Neural progenitor cell (in vitro differentiated cells): ENCODE results near the gene DLG2. TPM values are rescaled to one million over a fixed set of nuclear protein-coding genes. Genes with fewer than 3 reads are reported as not detected.
"Not testable (repeated sequence)": the region's sequence is repeated elsewhere in the genome, so short reads cannot be mapped to it uniquely, and the experiment has no call there.

Source experiments
- DNase-seq: peaks from one replicate; pipeline ENCODE4 v3.0.0-alpha.2; 2016; ENCODE audit warnings: low spot score
- H2AFZ ChIP-seq: fragments of 200-600 bp; sonication (generic); replicated peaks from 2 replicates; pipeline ENCODE4 v1.6.1; 2016; ENCODE audit warnings: antibody characterized with exemption
- H3F3A ChIP-seq: fragments of 200-600 bp; sonication (generic); 2 replicates; pipeline ENCODE4 v1.6.1; 2016; ENCODE audit warnings: antibody characterized with exemption, low read depth
- H3K27ac ChIP-seq: fragments of 200-600 bp; sonication (generic); 2 replicates; pipeline ENCODE4 v1.5.1; 2016; ENCODE audit warnings: mild to moderate bottlenecking
- H3K27me3 ChIP-seq: fragments of 200-600 bp; sonication (generic); 2 replicates; pipeline ENCODE4 v1.6.1; 2016; ENCODE audit warnings: mild to moderate bottlenecking, moderate library complexity
- H3K36me3 ChIP-seq: fragments of 200-600 bp; sonication (generic); 2 replicates; pipeline ENCODE4 v1.5.1; 2016
- H3K4me1 ChIP-seq: fragments of 200-600 bp; sonication (generic); 2 replicates; pipeline ENCODE4 v1.6.1; 2016; ENCODE audit warnings: mixed run types
- H3K4me2 ChIP-seq: fragments of 200-600 bp; sonication (generic); 2 replicates; pipeline ENCODE4 v1.6.1; 2016
- H3K4me3 ChIP-seq: fragments of 200-600 bp; sonication (generic); 2 replicates; pipeline ENCODE4 v1.5.1; 2016
- H3K79me2 ChIP-seq: fragments of 200-600 bp; sonication (generic); 2 replicates; pipeline ENCODE4 v1.6.1; 2016; ENCODE audit warnings: low read depth
- H3K9ac ChIP-seq: fragments of 200-600 bp; sonication (generic); 2 replicates; pipeline ENCODE4 v1.6.1; 2016
- H3K9me3 ChIP-seq: fragments of 200-600 bp; sonication (generic); 2 replicates; pipeline ENCODE4 v1.5.1; 2016; ENCODE audit warnings: low read depth
- H4K20me1 ChIP-seq: fragments of 200-600 bp; sonication (generic); 2 replicates; pipeline ENCODE4 v1.6.1; 2016; ENCODE audit warnings: low read depth
- H3K27ac Mint-ChIP-seq: 3 replicates; pipeline ENCODE4 v1.8.0; 2021; ENCODE audit warnings: mixed read lengths
- H3K27me3 Mint-ChIP-seq: 2 replicates; pipeline ENCODE4 v1.8.0; 2022; ENCODE audit warnings: low read depth, mild to moderate bottlenecking, inconsistent platforms, moderate library complexity, mixed read lengths; ENCODE audit not compliant: insufficient read depth
- H3K36me3 Mint-ChIP-seq: 3 replicates; pipeline ENCODE4 v1.8.0; 2021; ENCODE audit warnings: mixed read lengths
- H3K4me1 Mint-ChIP-seq: 3 replicates; pipeline ENCODE4 v1.8.0; 2021; ENCODE audit warnings: mixed read lengths
- H3K4me3 Mint-ChIP-seq: 3 replicates; pipeline ENCODE4 v1.8.0; 2021; ENCODE audit warnings: mild to moderate bottlenecking, moderate library complexity, mixed read lengths
- H3K9me3 Mint-ChIP-seq: 3 replicates; pipeline ENCODE4 v1.8.0; 2020; ENCODE audit warnings: mixed read lengths
- CTCF ChIP-seq: fragments of 200-600 bp; sonication (generic); IDR thresholded peaks from 2 replicates; pipeline ENCODE4 v1.5.1; 2017; ENCODE audit warnings: antibody characterized with exemption, mild to moderate bottlenecking
- EZH2 ChIP-seq: fragments of 200-600 bp; sonication (generic); IDR thresholded peaks from 2 replicates; pipeline ENCODE4 v1.6.1; 2017; ENCODE audit warnings: antibody characterized with exemption, mild to moderate bottlenecking, moderate library complexity
- EZH2phosphoT487 ChIP-seq: fragments of 200-600 bp; sonication (generic); IDR thresholded peaks from 2 replicates; pipeline ENCODE4 v1.6.1; 2017; ENCODE audit warnings: antibody characterized with exemption
- total RNA-seq: library from RNA; depleted of rRNA; stranded (reverse); fragments of >200 nt; gene quantifications from 2 replicates; pipeline ENCODE4 v1.2.3, GENCODE V29; 2015; ENCODE audit warnings: low replicate concordance

Gene DLG2
- total RNA-seq, 1 donor from 2014 or later: 7.5 TPM

- no peaks in the 10 kb centered on the region for H3F3A ChIP-seq
- H3K79me2 ChIP-seq: no peaks in the 10 kb centered on the region
- no peaks in the 10 kb centered on the region for H3K36me3 Mint-ChIP-seq
- peaks cover 7% of the 10 kb centered on the region for H3K4me1 ChIP-seq
- H3K9me3 ChIP-seq: no peaks in the 10 kb centered on the region
- no peak overlapping the region for H3K9ac ChIP-seq
- no peak overlapping the region for H3K27ac Mint-ChIP-seq
- no peaks in the 10 kb centered on the region for H3K4me1 Mint-ChIP-seq
- no peak overlapping the region for H3K27ac ChIP-seq
- DNase-seq: no peak
- no peak for TF ChIP-seq EZH2phosphoT487
- no peak for TF ChIP-seq EZH2
- no peak for TF ChIP-seq CTCF
- no peaks in the 10 kb centered on the region for H4K20me1 ChIP-seq
- no peak overlapping the region for H3K4me3 Mint-ChIP-seq
- H3K4me2 ChIP-seq: no peak overlapping the region
- no peaks in the 10 kb centered on the region for H3K36me3 ChIP-seq
- peaks cover 2% of the 10 kb centered on the region for H3K9me3 Mint-ChIP-seq
- H3K4me3 ChIP-seq: no peak overlapping the region
- H3K27me3 Mint-ChIP-seq: no peaks in the 10 kb centered on the region
- H2AFZ ChIP-seq: no peak overlapping the region
- H3K27me3 ChIP-seq: no peaks in the 10 kb centered on the region
These were observed 213.0 kb downstream of the DLG2 start for GRCh38 chr11:85414175-85414574.

GRCh38 chr11:85407648-85408047 is 219.5 kb downstream of the DLG2 start:
- Mint-ChIP-seq H3K9me3 (no peaks in the 10 kb centered on the region), H3K4me1 (no peaks in the 10 kb centered on the region), H3K27ac (no peak overlapping the region), H3K4me3 (no peak overlapping the region), H3K27me3 (no peaks in the 10 kb centered on the region), H3K36me3 (no peaks in the 10 kb centered on the region)
- DNase-seq: no peak
- H3K27me3 ChIP-seq: no peaks in the 10 kb centered on the region
- TF ChIP-seq EZH2phosphoT487: no peak
- H3K4me1 ChIP-seq: peaks cover 7% of the 10 kb centered on the region
- no peaks in the 10 kb centered on the region for H4K20me1 ChIP-seq
- no peak overlapping the region for H2AFZ ChIP-seq
- H3K9ac ChIP-seq: no peak overlapping the region
- no peak overlapping the region for H3K27ac ChIP-seq
- H3F3A ChIP-seq: no peaks in the 10 kb centered on the region
- no peak overlapping the region for H3K4me3 ChIP-seq
- H3K36me3 ChIP-seq: no peaks in the 10 kb centered on the region
- H3K4me2 ChIP-seq: no peak overlapping the region
- H3K9me3 ChIP-seq: no peaks in the 10 kb centered on the region
- H3K79me2 ChIP-seq: no peaks in the 10 kb centered on the region

GRCh38 chr11:85406841-85407240 is 220.3 kb downstream of the DLG2 start:
- H3K36me3 ChIP-seq: no peaks in the 10 kb centered on the region
- TF ChIP-seq EZH2 (no peak), CTCF (no peak), EZH2phosphoT487 (no peak)

GRCh38 chr11:85406316-85406715 is 220.8 kb downstream of the DLG2 start:
- H3K36me3 Mint-ChIP-seq: no peaks in the 10 kb centered on the region
- H3K4me3 Mint-ChIP-seq: no peak overlapping the region
- H3K27me3 ChIP-seq: no peaks in the 10 kb centered on the region
- no peak overlapping the region for H3K27ac ChIP-seq
- H3K9ac ChIP-seq: no peak overlapping the region
- no peaks in the 10 kb centered on the region for H3K4me1 Mint-ChIP-seq
- H3K9me3 ChIP-seq: no peaks in the 10 kb centered on the region
- H3K9me3 Mint-ChIP-seq: no peaks in the 10 kb centered on the region
- H2AFZ ChIP-seq: no peak overlapping the region
- no peaks in the 10 kb centered on the region for H3K36me3 ChIP-seq
- no peak overlapping the region for H3K4me3 ChIP-seq
- H3K4me1 ChIP-seq: peaks cover 7% of the 10 kb centered on the region
- H3K27me3 Mint-ChIP-seq: no peaks in the 10 kb centered on the region
- DNase-seq: no peak
- no peak overlapping the region for H3K27ac Mint-ChIP-seq
- H3F3A ChIP-seq: no peaks in the 10 kb centered on the region
- H3K4me2 ChIP-seq: no peak overlapping the region
- H3K79me2 ChIP-seq: no peaks in the 10 kb centered on the region
- no peak for TF ChIP-seq EZH2
- no peak for TF ChIP-seq EZH2phosphoT487
- no peak for TF ChIP-seq CTCF
- H4K20me1 ChIP-seq: no peaks in the 10 kb centered on the region

More at GRCh38 chr11:85406841-85407240, 220.3 kb downstream of the DLG2 start:
- Mint-ChIP-seq H3K27ac (no peak overlapping the region), H3K4me3 (no peak overlapping the region), H3K4me1 (no peaks in the 10 kb centered on the region), H3K36me3 (no peaks in the 10 kb centered on the region), H3K27me3 (no peaks in the 10 kb centered on the region), H3K9me3 (no peaks in the 10 kb centered on the region)
- H2AFZ ChIP-seq: no peak overlapping the region
- H3K9me3 ChIP-seq: no peaks in the 10 kb centered on the region
- no peaks in the 10 kb centered on the region for H4K20me1 ChIP-seq
- H3K4me2 ChIP-seq: no peak overlapping the region
- no peaks in the 10 kb centered on the region for H3F3A ChIP-seq
- peaks cover 7% of the 10 kb centered on the region for H3K4me1 ChIP-seq
- H3K9ac ChIP-seq: no peak overlapping the region
- no peak overlapping the region for H3K4me3 ChIP-seq
- no peak for DNase-seq
- H3K27ac ChIP-seq: no peak overlapping the region
- H3K27me3 ChIP-seq: no peaks in the 10 kb centered on the region
- H3K79me2 ChIP-seq: no peaks in the 10 kb centered on the region

- not testable (repeated sequence) for H3K27me3 ChIP-seq, H3K36me3 ChIP-seq, H2AFZ ChIP-seq, H3K4me2 ChIP-seq, H3K4me3 ChIP-seq, H3F3A ChIP-seq, H3K27me3 Mint-ChIP-seq, DNase-seq, H3K27ac ChIP-seq, H3K9ac ChIP-seq, H3K4me1 ChIP-seq, H3K4me3 Mint-ChIP-seq, H3K9me3 Mint-ChIP-seq, H3K4me1 Mint-ChIP-seq, H3K36me3 Mint-ChIP-seq, H3K27ac Mint-ChIP-seq, H4K20me1 ChIP-seq, H3K9me3 ChIP-seq, H3K79me2 ChIP-seq
These were observed 231.6 kb downstream of the DLG2 start for GRCh38 chr11:85395515-85396055.
